Left renal cortex interstitium (tissue), 4 donors: ENCODE measurements around the gene SPTBN1. TPM values are rescaled to one million over a fixed set of nuclear protein-coding genes. Genes with fewer than 3 reads are reported as not detected.

Source experiments
- DNase-seq, 4 donors: peaks; one replicate each; pipeline ENCODE4 v3.0.0-alpha.2; 2013; ENCODE audit warnings: low read depth in 4 of 4, low spot score in 2 of 4, missing footprints in 1 of 4
- polyA plus RNA-seq, 4 donors: library from polyadenylated mRNA; unstranded; fragments of 120-200 nt; gene quantifications; one replicate each; pipeline ENCODE4 v1.2.1, GENCODE V29; 2013; ENCODE audit not compliant: insufficient read length in 4 of 4

SPTBN1 gene
- polyA plus RNA-seq, 4 donors = 215 to 262 (median 233) TPM

GRCh38 chr2:54620948-54621347, 164.8 kb downstream of the SPTBN1 start:
- no peak for DNase-seq

GRCh38 chr2:54624591-54625071, 168.5 kb downstream of the SPTBN1 start:
- DNase-seq = peak in 3 of 4 donors; percentile 55 to 78 (median 74)

GRCh38 chr2:54626131-54626530, 170.0 kb downstream of the SPTBN1 start:
- DNase-seq = no peak

- DNase-seq = no peak
Observed at GRCh38 chr2:54626884-54627283, 170.8 kb downstream of the SPTBN1 start.

- DNase-seq = no peak
Observed at GRCh38 chr2:54627973-54628372, 171.8 kb downstream of the SPTBN1 start.

GRCh38 chr2:54628418-54628817, 172.3 kb downstream of the SPTBN1 start:
- DNase-seq = no peak

GRCh38 chr2:54628957-54629356, 172.8 kb downstream of the SPTBN1 start:
- DNase-seq = no peak

GRCh38 chr2:54629390-54629789, 173.3 kb downstream of the SPTBN1 start:
- no peak for DNase-seq

- DNase-seq = no peak
Observed at GRCh38 chr2:54629914-54630857, 174.1 kb downstream of the SPTBN1 start.

- DNase-seq = no peak
Observed at GRCh38 chr2:54630858-54631497, 174.9 kb downstream of the SPTBN1 start.

GRCh38 chr2:54631755-54632154, 175.6 kb downstream of the SPTBN1 start:
- DNase-seq = no peak

- no peak for DNase-seq
Observed at GRCh38 chr2:54632733-54633692, 176.9 kb downstream of the SPTBN1 start.

GRCh38 chr2:54634021-54634420, 177.9 kb downstream of the SPTBN1 start:
- no peak for DNase-seq

GRCh38 chr2:54634564-54635511, 178.7 kb downstream of the SPTBN1 start:
- DNase-seq = no peak

GRCh38 chr2:54635554-54636152, 179.5 kb downstream of the SPTBN1 start:
- DNase-seq = no peak

GRCh38 chr2:54636415-54637139, 180.4 kb downstream of the SPTBN1 start:
- no peak for DNase-seq

- DNase-seq = no peak
Observed at GRCh38 chr2:54638103-54638502, 182.0 kb downstream of the SPTBN1 start.

GRCh38 chr2:54638774-54639187, 182.7 kb downstream of the SPTBN1 start:
- peak in 2 of 4 donors; percentile 68 to 72 for DNase-seq
